Stimulated activated naive CD8-positive, alpha-beta T cell treated with anti-CD3 and anti-CD28 coated beads, Interleukin-15, Interleukin-2, amounts not matched to agents 100 ng/mL and 50 ng/mL, for 24 hours (primary cell): ENCODE results near the gene FRMD1.
"Not testable (repeated sequence)": the region's sequence is repeated elsewhere in the genome, so short reads cannot be mapped to it uniquely, and the experiment has no call there.

Source experiments
- H3K27ac Mint-ChIP-seq: one replicate; pipeline ENCODE4 v1.8.0; 2021; ENCODE audit warnings: mild to moderate bottlenecking, mixed read lengths
- H3K27me3 Mint-ChIP-seq: one replicate; pipeline ENCODE4 v1.8.0; 2021; ENCODE audit warnings: mixed read lengths
- H3K36me3 Mint-ChIP-seq: one replicate; pipeline ENCODE4 v1.8.0; 2021; ENCODE audit warnings: low read depth, mixed read lengths
- H3K4me1 Mint-ChIP-seq: one replicate; pipeline ENCODE4 v1.8.0; 2021; ENCODE audit warnings: low read depth, mixed read lengths
- H3K4me3 Mint-ChIP-seq: one replicate; pipeline ENCODE4 v1.8.0; 2021; ENCODE audit warnings: mild to moderate bottlenecking, mixed read lengths
- H3K9me3 Mint-ChIP-seq: one replicate; pipeline ENCODE4 v1.8.0; 2021; ENCODE audit warnings: mixed read lengths

FRMD1 gene

DNA sequence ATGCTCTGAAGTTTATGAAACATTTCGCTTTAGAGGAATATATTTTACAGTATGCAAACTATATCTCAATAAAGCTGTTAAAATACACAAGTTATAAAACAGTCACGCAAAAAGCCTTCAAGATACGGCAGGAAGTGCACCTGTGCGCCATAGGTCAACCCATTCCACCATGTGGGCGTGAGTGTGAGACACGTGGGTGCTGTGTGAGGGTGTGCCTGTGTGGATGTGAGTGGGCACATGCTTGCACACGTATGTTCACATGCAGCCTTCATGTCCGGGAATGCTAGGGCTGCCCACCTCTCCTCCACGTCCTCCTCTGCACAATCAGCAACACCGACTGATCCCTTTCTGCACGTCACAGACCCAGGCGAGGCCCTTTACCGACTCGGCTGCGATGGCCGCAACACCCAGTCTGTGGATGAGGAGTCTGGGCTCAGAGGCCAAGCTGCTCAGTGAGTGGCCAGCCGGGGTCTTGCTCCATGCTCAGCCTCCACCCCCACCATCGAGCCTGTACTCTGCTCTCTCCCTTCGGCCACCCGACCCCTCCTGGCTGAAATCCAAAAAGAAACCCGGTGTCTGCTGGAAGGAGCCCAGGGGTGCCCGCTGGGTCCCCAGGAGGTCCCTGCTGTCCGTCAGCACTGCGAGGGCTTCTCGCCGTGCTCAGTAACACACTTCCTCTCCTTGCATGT is 3.0 kb upstream of the FRMD1 start:
- Mint-ChIP-seq H3K4me3 (no peak overlapping the region), H3K27ac (no peak overlapping the region), H3K9me3 (no peaks in the 10 kb centered on the region), H3K27me3 (no peaks in the 10 kb centered on the region), H3K4me1 (no peaks in the 10 kb centered on the region), H3K36me3 (no peaks in the 10 kb centered on the region)

DNA sequence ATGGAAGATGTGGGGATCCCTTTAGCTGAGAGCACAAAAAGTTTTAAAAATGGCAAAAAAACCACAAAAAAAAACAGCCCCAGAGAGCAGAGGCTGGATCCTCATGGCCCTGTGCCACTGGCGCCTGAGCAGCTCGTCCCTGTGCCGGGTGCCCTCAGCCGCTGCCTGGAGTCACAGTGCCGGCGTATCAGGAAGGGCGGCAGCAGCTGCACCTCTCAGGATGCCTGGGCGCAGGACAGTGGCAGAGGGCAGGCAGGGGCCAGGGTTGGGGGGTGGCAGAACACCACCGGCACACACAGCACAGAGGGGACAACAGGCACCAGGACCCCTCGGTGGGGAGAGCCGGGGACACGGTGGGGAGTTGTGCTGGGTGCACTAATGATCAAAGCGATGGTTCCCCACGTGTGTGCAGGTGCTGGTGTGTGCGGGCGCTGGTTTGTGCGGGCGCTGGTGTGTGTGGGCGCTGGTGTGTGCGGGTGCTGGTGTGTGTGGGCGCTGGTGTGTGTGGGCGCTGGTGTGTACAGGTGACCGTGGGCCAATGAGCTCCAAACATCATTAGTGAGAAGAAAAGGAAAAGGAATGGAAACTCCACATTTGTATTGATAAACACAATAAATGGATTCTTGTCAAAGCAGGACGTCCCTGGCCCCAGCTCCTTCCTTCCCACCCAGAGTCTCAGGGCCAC is 1.5 kb upstream of the FRMD1 start:
- H3K4me1 Mint-ChIP-seq: no peaks in the 10 kb centered on the region
- no peaks in the 10 kb centered on the region for H3K36me3 Mint-ChIP-seq
- no peak overlapping the region for H3K27ac Mint-ChIP-seq
- no peak overlapping the region for H3K4me3 Mint-ChIP-seq
- H3K9me3 Mint-ChIP-seq: no peaks in the 10 kb centered on the region
- no peaks in the 10 kb centered on the region for H3K27me3 Mint-ChIP-seq

DNA sequence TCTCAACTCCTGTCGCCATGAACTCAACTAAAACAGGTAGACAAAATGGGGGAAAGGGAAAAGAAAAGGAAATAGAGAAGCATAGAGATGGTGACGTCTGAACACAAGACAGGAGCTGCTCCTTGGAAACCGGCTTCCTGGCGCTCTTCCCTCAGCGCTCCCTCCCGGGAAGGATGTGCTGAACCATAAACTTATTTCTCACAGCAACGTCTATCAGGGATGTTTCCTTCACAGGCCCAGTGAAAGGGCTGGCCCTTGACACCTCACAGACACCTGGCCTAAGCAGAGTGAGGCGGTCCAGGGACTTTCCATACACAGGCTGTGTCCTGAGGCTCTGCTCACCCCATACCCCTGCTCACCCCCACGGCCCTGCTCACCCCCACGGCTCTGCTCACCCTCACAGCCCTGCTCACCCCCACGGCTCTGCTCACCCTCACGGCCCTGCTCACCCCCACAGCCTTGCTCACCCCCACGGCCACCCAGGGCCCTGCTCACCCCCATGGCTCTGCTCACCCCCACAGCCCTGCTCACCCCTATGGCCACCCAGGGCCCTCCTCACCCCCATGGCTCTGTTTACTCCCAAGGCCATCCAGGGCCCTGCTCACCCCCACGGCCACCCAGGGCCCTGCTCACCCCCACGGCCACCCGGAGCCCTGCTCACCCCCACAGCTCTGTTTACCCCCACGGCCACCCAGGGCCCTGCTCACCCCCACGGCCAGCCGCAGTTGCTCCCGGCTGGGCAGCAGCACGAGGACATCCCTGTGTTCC is 653 bp downstream of the FRMD1 start:
- no peaks in the 10 kb centered on the region for H3K9me3 Mint-ChIP-seq
- H3K4me1 Mint-ChIP-seq: no peaks in the 10 kb centered on the region
- H3K36me3 Mint-ChIP-seq: no peaks in the 10 kb centered on the region
- H3K27me3 Mint-ChIP-seq: no peaks in the 10 kb centered on the region
- H3K4me3 Mint-ChIP-seq: no peak overlapping the region
- H3K27ac Mint-ChIP-seq: no peak overlapping the region

DNA sequence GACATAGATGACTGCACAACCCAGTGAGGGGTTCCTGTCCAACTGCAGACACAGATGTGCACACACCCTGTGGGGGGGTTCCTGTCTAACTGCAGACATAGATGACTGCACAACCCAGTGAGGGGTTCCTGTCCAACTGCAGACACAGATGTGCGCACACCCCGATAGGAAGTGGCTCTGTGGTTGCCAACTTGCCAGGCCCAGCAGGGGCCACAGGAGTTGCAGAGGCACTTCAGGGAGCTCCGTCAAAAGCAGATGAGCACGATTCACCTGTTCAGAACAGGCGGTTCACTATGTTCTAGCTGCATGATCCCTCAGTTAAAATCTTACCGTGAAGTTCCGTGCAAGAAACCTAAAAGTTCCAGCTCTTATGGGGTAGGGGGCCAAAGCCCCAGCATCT is 1.6 kb downstream of the FRMD1 start:
- not testable (repeated sequence) for H3K36me3 Mint-ChIP-seq, H3K4me3 Mint-ChIP-seq, H3K4me1 Mint-ChIP-seq, H3K27me3 Mint-ChIP-seq, H3K27ac Mint-ChIP-seq, H3K9me3 Mint-ChIP-seq

DNA sequence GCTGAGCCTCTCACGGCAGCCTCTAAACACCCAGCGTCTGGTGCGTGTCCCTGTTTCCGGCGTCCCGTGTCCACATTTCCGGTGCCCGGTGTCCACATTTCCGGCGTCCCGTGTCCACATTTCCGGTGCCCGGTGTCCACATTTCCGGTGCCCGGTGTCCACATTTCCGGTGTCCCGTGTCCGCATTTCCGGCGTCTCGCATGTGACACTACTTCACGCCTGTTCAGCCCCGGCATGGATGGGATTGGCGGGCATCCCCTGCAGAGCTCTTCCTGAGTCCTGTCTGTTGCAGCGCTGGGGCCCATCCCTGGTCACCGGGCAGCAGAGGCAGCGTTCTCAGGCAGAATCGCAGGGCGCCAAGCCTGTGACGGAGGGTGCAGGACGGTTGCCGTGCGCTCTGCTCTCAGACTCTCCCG is 3.2 kb downstream of the FRMD1 start:
- no peaks in the 10 kb centered on the region for H3K27me3 Mint-ChIP-seq
- no peak overlapping the region for H3K4me3 Mint-ChIP-seq
- H3K27ac Mint-ChIP-seq: no peak overlapping the region
- H3K9me3 Mint-ChIP-seq: no peaks in the 10 kb centered on the region
- H3K4me1 Mint-ChIP-seq: no peaks in the 10 kb centered on the region
- no peaks in the 10 kb centered on the region for H3K36me3 Mint-ChIP-seq

DNA sequence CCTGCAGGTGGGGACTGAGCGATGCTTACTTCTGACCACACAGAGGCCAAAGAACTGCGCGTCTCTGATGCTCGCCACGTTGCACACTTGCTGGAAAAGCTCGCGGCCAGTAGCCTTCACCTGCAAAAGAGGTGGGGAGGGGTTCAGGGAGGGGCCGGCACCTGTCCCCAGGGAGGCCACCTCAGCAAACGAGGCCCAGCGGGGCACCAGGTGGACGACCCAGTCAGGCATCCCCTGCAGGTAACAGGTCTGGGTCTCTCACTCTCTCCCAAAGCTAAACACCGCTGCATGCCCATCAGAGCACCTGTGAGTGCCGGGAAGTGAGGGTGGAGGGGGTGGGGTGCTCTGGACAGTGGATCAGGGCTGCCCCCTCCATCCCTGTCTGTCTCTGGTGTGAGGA is 3.8 kb downstream of the FRMD1 start:
- H3K36me3 Mint-ChIP-seq: no peaks in the 10 kb centered on the region
- no peaks in the 10 kb centered on the region for H3K9me3 Mint-ChIP-seq
- H3K4me1 Mint-ChIP-seq: no peaks in the 10 kb centered on the region
- H3K4me3 Mint-ChIP-seq: no peak overlapping the region
- H3K27ac Mint-ChIP-seq: no peak overlapping the region
- no peaks in the 10 kb centered on the region for H3K27me3 Mint-ChIP-seq

DNA sequence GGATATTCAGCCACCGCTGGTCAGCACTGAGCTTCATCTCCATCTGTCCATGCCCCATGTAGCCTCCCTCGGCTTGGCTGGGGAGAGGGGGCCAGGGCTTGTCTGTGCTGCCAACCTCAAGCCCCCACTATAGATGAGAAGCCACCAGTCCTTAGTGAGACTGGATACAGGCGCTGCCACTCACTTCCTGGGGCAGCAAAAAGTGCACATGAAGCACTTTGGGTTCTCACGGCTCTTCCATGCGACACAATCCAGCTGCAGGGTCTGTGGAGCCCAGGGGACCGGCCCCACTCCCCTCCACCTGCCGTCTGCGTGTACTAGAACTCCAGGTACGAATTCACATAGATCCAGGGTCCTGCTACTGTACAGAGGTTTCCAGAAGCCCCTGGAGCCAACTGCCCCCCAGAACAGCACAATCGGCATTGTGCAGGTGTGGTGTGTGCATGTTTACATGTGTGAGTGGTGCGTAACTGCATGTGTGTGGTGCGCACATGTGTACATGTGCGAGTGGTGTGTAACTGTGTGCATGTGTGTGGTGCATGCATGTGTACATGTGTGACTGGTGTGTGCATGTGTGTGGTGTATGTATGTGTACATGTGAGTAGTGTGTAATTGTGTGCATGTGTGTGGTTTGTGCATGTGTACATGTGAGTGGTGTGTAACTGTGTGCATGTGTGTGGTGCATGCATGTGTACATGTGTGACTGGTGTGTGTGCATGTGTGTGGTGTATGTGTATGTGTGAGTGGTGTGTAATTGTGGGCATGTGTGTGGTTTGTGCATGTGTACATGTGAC is 4.9 kb downstream of the FRMD1 start:
- Mint-ChIP-seq H3K27ac (no peak overlapping the region), H3K4me3 (no peak overlapping the region), H3K36me3 (no peaks in the 10 kb centered on the region), H3K4me1 (no peaks in the 10 kb centered on the region), H3K27me3 (no peaks in the 10 kb centered on the region), H3K9me3 (no peaks in the 10 kb centered on the region)

DNA sequence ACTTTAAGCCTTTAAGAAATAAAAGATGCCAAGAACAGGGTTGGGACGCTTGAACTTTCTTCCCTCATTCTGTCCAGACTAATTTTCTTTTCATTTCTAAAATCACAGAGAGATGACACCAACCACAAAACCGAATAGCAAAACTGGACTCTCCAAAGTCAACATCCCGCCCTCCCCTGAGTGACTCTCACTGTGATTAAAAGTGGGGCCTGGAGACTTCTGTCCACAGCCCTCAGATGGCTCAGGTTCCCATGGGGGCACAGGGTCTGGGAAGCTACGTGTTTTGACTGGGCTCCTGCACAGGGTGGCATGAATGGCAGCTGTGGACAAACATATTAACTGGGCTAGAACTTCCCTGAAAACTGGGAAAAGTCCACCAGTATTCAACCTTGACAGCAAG is 6.3 kb downstream of the FRMD1 start:
- Mint-ChIP-seq H3K4me1 (no peaks in the 10 kb centered on the region), H3K4me3 (no peak overlapping the region), H3K36me3 (no peaks in the 10 kb centered on the region), H3K9me3 (no peaks in the 10 kb centered on the region), H3K27ac (no peak overlapping the region), H3K27me3 (no peaks in the 10 kb centered on the region)

DNA sequence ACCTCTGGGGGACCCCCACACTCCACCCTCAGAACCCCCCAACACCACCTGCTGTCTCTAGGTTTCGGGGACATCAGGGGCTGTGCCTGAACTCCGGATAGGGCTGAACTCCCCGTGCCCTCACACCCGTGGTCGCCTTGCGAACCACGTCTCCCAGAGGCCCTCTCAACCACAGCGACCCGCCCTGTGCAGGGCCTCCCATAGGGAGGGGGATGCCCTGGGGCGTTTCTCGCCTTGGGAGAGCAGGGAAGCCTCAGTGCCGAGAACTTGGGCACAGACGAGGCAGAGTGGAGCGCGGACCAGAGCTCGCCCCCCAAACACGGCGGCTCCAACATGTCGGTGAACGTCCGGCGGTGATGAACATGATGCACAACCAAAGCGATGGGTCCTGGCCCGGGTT is 6.8 kb downstream of the FRMD1 start:
- H3K27ac Mint-ChIP-seq: no peak overlapping the region
- H3K9me3 Mint-ChIP-seq: no peaks in the 10 kb centered on the region
- no peak overlapping the region for H3K4me3 Mint-ChIP-seq
- no peaks in the 10 kb centered on the region for H3K36me3 Mint-ChIP-seq
- no peaks in the 10 kb centered on the region for H3K27me3 Mint-ChIP-seq
- H3K4me1 Mint-ChIP-seq: no peaks in the 10 kb centered on the region

DNA sequence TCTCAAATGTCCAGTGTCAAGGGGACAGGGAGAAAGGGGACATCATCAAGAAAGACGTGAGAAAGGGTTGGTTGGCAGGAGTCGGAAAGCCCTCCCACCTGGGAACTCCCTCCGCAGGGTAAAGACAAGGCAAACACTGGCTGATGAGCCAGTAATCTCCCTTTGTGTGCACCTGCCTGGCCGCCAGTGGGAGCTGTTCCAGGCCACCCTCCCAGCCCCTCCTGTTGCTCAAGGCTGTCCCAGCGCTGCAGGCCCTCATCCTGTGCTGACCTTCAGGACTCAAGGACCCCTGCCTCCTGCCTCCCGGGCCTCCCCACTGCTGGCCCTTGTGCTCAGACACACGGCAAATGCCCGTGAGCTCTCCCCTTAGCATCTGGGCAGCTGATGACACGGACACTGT is 7.4 kb downstream of the FRMD1 start:
- H3K36me3 Mint-ChIP-seq: no peaks in the 10 kb centered on the region
- H3K27me3 Mint-ChIP-seq: no peaks in the 10 kb centered on the region
- no peaks in the 10 kb centered on the region for H3K4me1 Mint-ChIP-seq
- H3K9me3 Mint-ChIP-seq: no peaks in the 10 kb centered on the region
- no peak overlapping the region for H3K27ac Mint-ChIP-seq
- H3K4me3 Mint-ChIP-seq: no peak overlapping the region

DNA sequence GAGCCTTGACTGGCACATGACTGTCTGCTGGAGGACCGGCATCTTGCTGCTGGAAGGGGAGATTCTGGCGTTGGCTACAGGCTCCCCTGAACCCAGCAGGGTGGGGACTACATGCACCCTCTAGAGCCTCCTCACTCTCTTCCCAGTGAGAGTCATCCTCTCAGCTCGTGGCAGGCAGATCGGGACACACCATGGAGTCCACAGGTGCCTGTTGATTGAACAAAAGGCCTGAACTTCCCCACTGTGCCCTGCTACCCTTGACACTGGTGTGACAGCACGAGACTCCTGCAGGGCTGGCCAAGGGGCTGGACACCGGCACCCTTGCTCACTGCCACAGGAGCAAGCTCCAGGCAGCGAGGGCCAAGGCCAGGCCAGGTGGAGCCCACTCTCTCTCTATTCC is 8.2 kb downstream of the FRMD1 start:
- H3K36me3 Mint-ChIP-seq: no peaks in the 10 kb centered on the region
- no peak overlapping the region for H3K4me3 Mint-ChIP-seq
- no peaks in the 10 kb centered on the region for H3K4me1 Mint-ChIP-seq
- no peaks in the 10 kb centered on the region for H3K9me3 Mint-ChIP-seq
- no peaks in the 10 kb centered on the region for H3K27me3 Mint-ChIP-seq
- H3K27ac Mint-ChIP-seq: no peak overlapping the region

DNA sequence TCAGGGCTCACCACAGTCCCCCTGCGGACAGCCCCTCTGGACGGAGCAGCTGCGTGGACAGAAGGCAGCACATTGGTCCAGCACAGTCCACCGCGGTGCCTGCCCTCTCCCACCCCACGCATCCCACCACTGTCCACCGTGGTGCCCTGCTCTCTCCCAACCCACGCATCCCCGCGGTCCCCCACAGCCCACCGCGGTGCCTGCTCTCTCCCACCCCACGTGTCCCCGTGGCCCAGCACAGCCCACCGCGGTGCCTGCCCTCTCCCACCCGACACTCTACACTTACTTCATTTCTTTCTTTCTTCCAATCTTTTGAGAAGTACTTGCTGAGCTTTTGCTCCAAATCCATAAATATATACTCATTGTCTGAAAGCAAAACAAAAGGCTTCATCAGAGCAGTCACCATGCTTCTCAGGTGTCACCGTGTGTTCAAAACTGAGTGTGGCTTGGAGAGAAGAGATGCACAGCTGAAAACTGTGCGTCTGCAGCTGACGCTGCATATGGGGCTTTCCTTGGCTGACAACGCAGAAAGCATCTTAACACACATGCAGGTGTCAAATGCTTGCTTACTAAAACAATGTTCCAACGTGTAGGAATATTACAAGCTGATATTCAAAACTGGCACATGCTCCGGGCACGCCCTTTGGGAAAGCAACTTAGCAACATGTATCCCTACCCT is 11.8 kb downstream of the FRMD1 start:
- no peak overlapping the region for H3K27ac Mint-ChIP-seq
- no peaks in the 10 kb centered on the region for H3K27me3 Mint-ChIP-seq
- no peak overlapping the region for H3K4me3 Mint-ChIP-seq
- H3K4me1 Mint-ChIP-seq: no peaks in the 10 kb centered on the region
- H3K36me3 Mint-ChIP-seq: no peaks in the 10 kb centered on the region
- no peaks in the 10 kb centered on the region for H3K9me3 Mint-ChIP-seq

DNA sequence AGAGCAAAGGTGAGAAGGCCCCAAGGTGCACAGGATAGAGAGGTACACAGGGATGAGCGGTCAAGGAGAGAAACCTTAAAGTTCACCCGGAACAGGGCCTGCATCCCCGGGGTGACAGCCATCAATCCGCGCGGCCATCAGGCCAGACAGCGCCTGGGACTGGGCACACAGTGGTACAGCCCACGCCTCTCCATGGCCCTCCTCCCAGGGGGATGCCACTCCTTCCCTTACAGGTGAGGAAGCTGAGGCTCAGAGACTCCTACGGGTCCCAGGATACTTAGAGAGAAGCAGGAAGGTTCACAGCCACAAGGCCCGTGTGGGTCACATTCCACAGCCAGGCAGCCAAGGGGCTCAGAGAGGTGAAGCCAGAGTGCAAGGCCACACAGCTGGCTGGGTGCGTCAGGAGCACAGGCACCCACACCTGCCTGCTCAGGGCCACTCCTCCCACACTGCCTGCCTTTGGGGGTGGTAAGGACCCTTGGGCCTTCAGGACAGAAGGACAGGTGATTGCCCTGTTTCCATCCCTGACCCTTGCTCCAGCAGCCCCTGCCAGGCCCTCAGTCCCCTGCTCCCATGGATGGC is 14.7 kb downstream of the FRMD1 start:
- no peak overlapping the region for H3K4me3 Mint-ChIP-seq
- no peaks in the 10 kb centered on the region for H3K9me3 Mint-ChIP-seq
- no peaks in the 10 kb centered on the region for H3K36me3 Mint-ChIP-seq
- H3K27ac Mint-ChIP-seq: no peak overlapping the region
- H3K27me3 Mint-ChIP-seq: no peaks in the 10 kb centered on the region
- no peaks in the 10 kb centered on the region for H3K4me1 Mint-ChIP-seq

DNA sequence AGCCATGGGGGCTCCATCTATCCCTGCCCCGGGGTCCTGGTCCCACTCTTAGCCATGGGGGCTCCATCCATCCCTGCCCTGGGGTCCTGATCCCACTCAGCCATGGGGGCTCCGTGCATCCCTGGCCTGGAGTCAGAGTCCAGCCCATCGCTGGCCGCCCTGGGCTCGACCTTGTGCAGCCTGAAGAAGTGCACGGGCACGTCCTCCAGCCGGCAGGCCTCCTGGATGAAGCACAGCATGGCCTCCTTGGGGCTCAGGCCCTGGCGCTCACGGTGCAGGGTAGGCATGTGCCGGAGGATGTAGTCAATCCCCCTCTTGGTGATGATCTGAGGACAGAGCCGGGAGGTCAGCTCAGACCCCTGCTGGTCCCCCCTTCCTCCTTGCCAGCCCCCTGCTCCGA is 15.6 kb downstream of the FRMD1 start:
- Mint-ChIP-seq H3K9me3 (no peaks in the 10 kb centered on the region), H3K27me3 (no peaks in the 10 kb centered on the region), H3K4me3 (no peak overlapping the region), H3K4me1 (no peaks in the 10 kb centered on the region), H3K27ac (no peak overlapping the region), H3K36me3 (no peaks in the 10 kb centered on the region)
